NK-92 treated with Interleukin-12 subunit alpha and Interleukin-12 subunit beta, amount 100 ng/mL, for 24 hours (cell line): ENCODE measurements around the gene RER1.

Experiments used
- DNase-seq: peaks from one replicate; lab custom pipeline; 2025; lab: John Stamatoyannopoulos, UW

RER1 gene

GRCh38 chr1:2353551-2354438 is 37.8 kb upstream of the RER1 start:
- DNase-seq, result no peak

- no peak for DNase-seq
Measured at GRCh38 chr1:2354511-2355372, 36.9 kb upstream of the RER1 start.

GRCh38 chr1:2355373-2356261 is 36.0 kb upstream of the RER1 start:
- no peak for DNase-seq

- DNase-seq, result no peak
Measured at GRCh38 chr1:2356401-2356800, 35.2 kb upstream of the RER1 start.

- no peak for DNase-seq
Measured at GRCh38 chr1:2356911-2357845, 34.5 kb upstream of the RER1 start.

- DNase-seq, result no peak
Measured at GRCh38 chr1:2358072-2358471, 33.6 kb upstream of the RER1 start.

- no peak for DNase-seq
Measured at GRCh38 chr1:2358651-2359640, 32.7 kb upstream of the RER1 start.

GRCh38 chr1:2360588-2361364 is 30.9 kb upstream of the RER1 start:
- no peak for DNase-seq

- no peak for DNase-seq
Measured at GRCh38 chr1:2363847-2364513, 27.7 kb upstream of the RER1 start.

GRCh38 chr1:2368053-2368744 is 23.4 kb upstream of the RER1 start:
- no peak for DNase-seq

- DNase-seq, result no peak
Measured at GRCh38 chr1:2372551-2373490, 18.8 kb upstream of the RER1 start.

GRCh38 chr1:2373551-2374251 is 17.9 kb upstream of the RER1 start:
- DNase-seq, result no peak

- no peak for DNase-seq
Measured at GRCh38 chr1:2374252-2375155, 17.1 kb upstream of the RER1 start.

GRCh38 chr1:2375246-2375922 is 16.3 kb upstream of the RER1 start:
- no peak for DNase-seq
